HepG2 (cell line): ENCODE results near the gene ADSS1. TPM values are rescaled to one million over a fixed set of nuclear protein-coding genes. Genes with fewer than 3 reads are reported as not detected.

Experiments used
- ATAC-seq: fragments of 200-7000 bp; cut with Tn5 transposase; 3 replicates; pipeline ENCODE4 v1.9.1; 2020; ENCODE audit warnings: mild to moderate bottlenecking, moderate library complexity
- BruUV-seq: library from RNA; stranded (reverse); fragments of 400-500 nt; replicated peaks from 2 replicates; lab custom pipeline; 2021; lab: Mats Ljungman, UMichigan
- CTCF ChIA-PET: fragments of 300-600 bp; formaldehyde crosslinking; extraction: SDS; loops from one replicate; lab custom pipeline; 2021; ENCODE audit warnings: low total read pairs, inconsistent platforms, low intra/inter-chr PET ratio; lab: Yijun Ruan, JAX
- POLR2A ChIA-PET: fragments of 350-600 bp; sonication (Branson Sonifier 250); formaldehyde crosslinking; loops from one replicate; lab custom pipeline; 2020; ENCODE audit warnings: antibody characterized with exemption, inconsistent platforms; lab: Yijun Ruan, JAX
- DNase-seq: peaks from one replicate; pipeline ENCODE4 v3.0.0-alpha.2; 2015; ENCODE audit warnings: low spot score
- FAIRE-seq: peaks from 3 replicates; lab custom pipeline; 2011; peaks lifted over from hg19 to GRCh38; lab: Jason Lieb, UNC
- H2AFZ ChIP-seq: one replicate; pipeline ENCODE4 v1.6.1; 2011; ENCODE audit warnings: low read length, inconsistent platforms
- H3K27ac ChIP-seq: fragments of 300-600 bp; 3 replicates; pipeline ENCODE4 v1.8.0; 2011; ENCODE audit warnings: mixed run types, mild to moderate bottlenecking, mixed read lengths, low read length, inconsistent platforms; ENCODE audit not compliant: insufficient read depth; ENCODE audit errors: extremely low read length
- H3K27me3 ChIP-seq, 2 experiments: fragments of 200-600 bp in 1 of 2; 2 replicates in 1 of 2; 3 replicates in 1 of 2; pipeline versions ENCODE4 v1.6.0 to v1.8.0; 2011; ENCODE audit warnings: low read length in 2 of 2, mild to moderate bottlenecking in 2 of 2, moderate library complexity in 2 of 2, inconsistent platforms in 1 of 2; ENCODE audit not compliant: insufficient read depth in 2 of 2, control insufficient read depth in 1 of 2
- H3K36me3 ChIP-seq, 2 experiments: fragments of 200-600 bp in 1 of 2; replicated peaks in 1 of 2; 2 replicates in 1 of 2; 3 replicates in 1 of 2; pipeline versions ENCODE4 v1.5.1 to v1.8.0; 2011; ENCODE audit warnings: low read length in 2 of 2, inconsistent platforms in 1 of 2; ENCODE audit not compliant: insufficient read depth in 2 of 2, control insufficient read depth in 1 of 2
- H3K4me1 ChIP-seq: 2 replicates; pipeline ENCODE4 v1.5.1; 2012; ENCODE audit warnings: low read length, inconsistent platforms; ENCODE audit not compliant: insufficient read depth
- H3K4me2 ChIP-seq: 2 replicates; pipeline ENCODE4 v1.6.0; 2011; ENCODE audit warnings: low read depth, low read length, inconsistent platforms
- H3K4me3 ChIP-seq, 3 experiments: fragments of 200-600 bp in 1 of 3; sonication (generic), shearing (Covaris generic) in 1 of 3; replicated peaks in 1 of 3; 2 replicates each; pipeline ENCODE4 v1.5.1; 2011 to 2016; ENCODE audit warnings: low read length in 3 of 3, inconsistent platforms in 2 of 3, low read depth in 2 of 3, mild to moderate bottlenecking in 2 of 3, control low read depth in 1 of 3, mixed read lengths in 1 of 3; ENCODE audit not compliant: insufficient read depth in 1 of 3
- H3K79me2 ChIP-seq: one replicate; pipeline ENCODE4 v1.6.1; 2011; ENCODE audit warnings: low read length, inconsistent platforms; ENCODE audit not compliant: insufficient read depth
- H3K9ac ChIP-seq: 2 replicates; pipeline ENCODE4 v1.6.0; 2011; ENCODE audit warnings: mild to moderate bottlenecking, low read depth, low read length, inconsistent platforms; ENCODE audit not compliant: insufficient read depth
- H3K9me3 ChIP-seq: 2 replicates; pipeline ENCODE4 v1.5.1; 2012; ENCODE audit warnings: mild to moderate bottlenecking, low read length
- H4K20me1 ChIP-seq: 2 replicates; pipeline ENCODE4 v1.6.0; 2011; ENCODE audit warnings: inconsistent platforms, mild to moderate bottlenecking, low read length, moderate library complexity; ENCODE audit not compliant: insufficient read depth
- EP300 ChIP-seq, 3 experiments: sonication (generic) in 1 of 3; formaldehyde crosslinking in 1 of 3; IDR thresholded peaks; 2 replicates each; pipeline versions ENCODE4 v1.5.1 to v1.6.1; 2011 to 2020; ENCODE audit warnings: low read depth in 2 of 3, low read length in 2 of 3, borderline replicate concordance in 1 of 3, improper control_type of control experiment in 1 of 3, mild to moderate bottlenecking in 1 of 3, missing genetic modification reagents in 1 of 3, moderate library complexity in 1 of 3
- HOXA7 ChIP-seq: sonication (generic); formaldehyde crosslinking; IDR thresholded peaks from 2 replicates; pipeline ENCODE4 v1.8.1; 2022; ENCODE audit warnings: mild to moderate bottlenecking, missing genetic modification reagents, moderate library complexity
- HOXA9 ChIP-seq: sonication (generic); formaldehyde crosslinking; IDR thresholded peaks from 2 replicates; pipeline ENCODE4 v1.8.1; 2022; ENCODE audit warnings: missing genetic modification reagents, mild to moderate bottlenecking, moderate library complexity, borderline replicate concordance
- KDM6A ChIP-seq: IDR thresholded peaks from 2 replicates; pipeline ENCODE4 v1.6.1; 2016; ENCODE audit warnings: low read depth
- ZMYM4 ChIP-seq: sonication (generic); formaldehyde crosslinking; IDR thresholded peaks from 2 replicates; pipeline ENCODE4 v1.8.1; 2023; ENCODE audit warnings: mild to moderate bottlenecking, missing genetic modification reagents
- ZNF234 ChIP-seq: sonication (generic); formaldehyde crosslinking; conservative IDR thresholded peaks from 2 replicates; pipeline ENCODE4 v1.5.1; 2020; ENCODE audit warnings: mild to moderate bottlenecking, missing genetic modification reagents
- ZNF331 ChIP-seq: sonication (generic); formaldehyde crosslinking; IDR thresholded peaks from 2 replicates; pipeline ENCODE4 v1.4.0; 2020; ENCODE audit warnings: missing genetic modification reagents
- ZNF552 ChIP-seq: sonication (generic); formaldehyde crosslinking; IDR thresholded peaks from 2 replicates; pipeline ENCODE4 v1.9.0; 2022; ENCODE audit warnings: missing genetic modification reagents, mild to moderate bottlenecking, borderline replicate concordance
- WGBS: methylation state at CpG from one replicate; pipeline ENCODE4 v1.1.6; 2017; ENCODE audit warnings: low lambda C conversion rate; 5-methylcytosine and 5-hydroxymethylcytosine counted together
- in situ Hi-C: cut with HindIII; loops from 2 replicates; pipeline ENCODE4 v1.10.0; 2017; ENCODE audit warnings: low pct_unique_long_range_greater_than_20kb; ENCODE audit not compliant: extremely low pct_ligation_motif_present
- intact Hi-C: fragments of 100-400 bp; cut with micrococcal nuclease; formaldehyde crosslinking; loops from one replicate; pipeline ENCODE4 v1.10.0; 2022; ENCODE audit not compliant: unreplicated experiment
- polyA plus RNA-seq, 8 experiments: library from polyadenylated mRNA; depleted of rRNA in 3 of 8; stranded (reverse) in 7 of 8; unstranded in 1 of 8; fragments of >200 nt; fragmentation: Illumina TruSeq in 4 of 8; extraction: Trizol in 4 of 8; gene quantifications; 2 replicates each; pipeline versions ENCODE4 v1.2.1 to v1.2.3, GENCODE V29; 2011 to 2016; ENCODE audit warnings: low read depth in 4 of 8, missing spikeins in 1 of 8, mixed read lengths in 1 of 8; ENCODE audit not compliant: insufficient read depth in 1 of 8
- total RNA-seq, 5 experiments: library from RNA; depleted of rRNA; stranded (reverse); fragments of >200 nt; fragmentation: Illumina TruSeq; extraction: Trizol; gene quantifications; 2 replicates each; pipeline ENCODE4 v1.2.3, GENCODE V29; 2016; ENCODE audit warnings: low read depth in 1 of 5
- TF ChIP-seq, protein P1 (sequence below): fragments of 450-650 bp; IDR thresholded peaks from 2 replicates; pipeline ENCODE4 v1.6.1; 2017

ADSS1 gene
- total and polyA plus RNA-seq, 2 of the 13 experiments (the other 11 are each of a cell fraction or from before 2014, with no cell fraction given): 1.0 to 36.7 TPM

GRCh38 chr14:104691546-104692260, 32.3 kb upstream of the ADSS1 start:
- FAIRE-seq: no peak
- Histone ChIP-seq H3K27ac (no peak overlapping the region), H3K36me3 (peaks cover 4 to 7% of the 10 kb centered on the region in 2 experiments; a peak in 2 of 5 replicates), H3K4me2 (peak overlapping the region; percentile 86), H3K9ac (no peak overlapping the region), H2AFZ (no peak overlapping the region), H3K27me3 (no peaks in the 10 kb centered on the region), H4K20me1 (peaks cover 22% of the 10 kb centered on the region; the same call in 1 of the 2 replicates), H3K9me3 (no peaks in the 10 kb centered on the region), H3K79me2 (peaks cover 32% of the 10 kb centered on the region), H3K4me1 (peaks cover 47% of the 10 kb centered on the region), H3K4me3 (peak overlapping the region in 1 of 3 experiments; percentile 86; a peak in 1 of 6 replicates)
- intact Hi-C loops: no loop called here
- no peak for DNase-seq
- ChIA-PET POLR2A (interaction anchor here (1.3 kb wide), 1 partner anchor 10 kb away, joined by 4 read pairs; no protein-coding TSS in a partner anchor), CTCF (no interaction called here)
- BruUV-seq: no TSS peak
- TF ChIP-seq ZNF331 (no peak), KDM6A (CRISPR knock-in tag) (no peak), ZNF552 (CRISPR knock-in tag) (no peak), ZNF234 (CRISPR knock-in tag) (no peak), HOXA7 (CRISPR knock-in tag) (no peak), ZMYM4 (no peak), EP300 (IDR thresholded peaks at IDR 0.05; ENCODE audit: low read depth in 2 of 2, low read length in 2 of 2) (no peak), EP300 (CRISPR knock-in tag; IDR thresholded peaks at IDR 0.05; ENCODE audit: borderline replicate concordance) (no peak), HOXA9 (CRISPR knock-in tag) (no peak)
- TF ChIP-seq, protein P1, sequence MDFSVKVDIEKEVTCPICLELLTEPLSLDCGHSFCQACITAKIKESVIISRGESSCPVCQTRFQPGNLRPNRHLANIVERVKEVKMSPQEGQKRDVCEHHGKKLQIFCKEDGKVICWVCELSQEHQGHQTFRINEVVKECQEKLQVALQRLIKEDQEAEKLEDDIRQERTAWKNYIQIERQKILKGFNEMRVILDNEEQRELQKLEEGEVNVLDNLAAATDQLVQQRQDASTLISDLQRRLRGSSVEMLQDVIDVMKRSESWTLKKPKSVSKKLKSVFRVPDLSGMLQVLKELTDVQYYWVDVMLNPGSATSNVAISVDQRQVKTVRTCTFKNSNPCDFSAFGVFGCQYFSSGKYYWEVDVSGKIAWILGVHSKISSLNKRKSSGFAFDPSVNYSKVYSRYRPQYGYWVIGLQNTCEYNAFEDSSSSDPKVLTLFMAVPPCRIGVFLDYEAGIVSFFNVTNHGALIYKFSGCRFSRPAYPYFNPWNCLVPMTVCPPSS: no peak
- ATAC-seq: no peak
- in situ Hi-C loops: no loop called here
- 93% methylated on average over 5 of the region's 19 CpGs for WGBS
